Mesothelial cell of epicardium (in vitro differentiated cells): Measurements from ENCODE around the gene OR52B2. TPM values are rescaled to one million over a fixed set of nuclear protein-coding genes. Genes with fewer than 3 reads are reported as not detected.
A peak's percentile ranks its signal among the peaks of the same experiment; 100 is the strongest.
"Not testable (repeated sequence)": the region's sequence is repeated elsewhere in the genome, so short reads cannot be mapped to it uniquely, and the experiment has no call there.

Source experiments
- DNase-seq, 2 experiments: peaks; one replicate each; pipeline ENCODE4 v3.0.0; 2021; ENCODE audit warnings: low spot score in 2 of 2; ENCODE audit not compliant: unreplicated experiment in 2 of 2
- H3K27ac Mint-ChIP-seq: 2 replicates; pipeline ENCODE4 v1.8.0; 2021; ENCODE audit warnings: mixed read lengths
- H3K27me3 Mint-ChIP-seq: 2 replicates; pipeline ENCODE4 v1.8.0; 2021; ENCODE audit warnings: low read depth, mixed read lengths
- H3K36me3 Mint-ChIP-seq: 2 replicates; pipeline ENCODE4 v1.8.0; 2021; ENCODE audit warnings: mixed read lengths
- H3K4me1 Mint-ChIP-seq: 2 replicates; pipeline ENCODE4 v1.8.0; 2021; ENCODE audit warnings: mixed read lengths
- H3K4me3 Mint-ChIP-seq: 2 replicates; pipeline ENCODE4 v1.8.0; 2021; ENCODE audit warnings: mild to moderate bottlenecking, moderate library complexity, mixed read lengths
- H3K9me3 Mint-ChIP-seq: 2 replicates; pipeline ENCODE4 v1.8.0; 2021; ENCODE audit warnings: mixed read lengths
- total RNA-seq: library from RNA; stranded (reverse); gene quantifications from 3 replicates; pipeline ENCODE4 v1.2.1, GENCODE V29; 2021
- TF ChIP-seq, protein P1 (sequence below): fragments of 200-600 bp; sonication (generic); IDR thresholded peaks from one replicate; pipeline ENCODE4 v1.5.0; 2021; ENCODE audit warnings: antibody characterized with exemption; ENCODE audit not compliant: unreplicated experiment

The OR52B2 gene
- total RNA-seq, 1 donor from 2014 or later = not detected

GRCh38 chr11:6151117-6151516, 19.0 kb downstream of the OR52B2 start:
- no peak for DNase-seq
- Mint-ChIP-seq H3K4me1 (no peaks in the 10 kb centered on the region), H3K36me3 (peaks cover 2% of the 10 kb centered on the region), H3K9me3 (peaks cover 8% of the 10 kb centered on the region), H3K4me3 (no peak overlapping the region), H3K27ac (no peak overlapping the region), H3K27me3 (no peaks in the 10 kb centered on the region)
- TF ChIP-seq, protein P1, sequence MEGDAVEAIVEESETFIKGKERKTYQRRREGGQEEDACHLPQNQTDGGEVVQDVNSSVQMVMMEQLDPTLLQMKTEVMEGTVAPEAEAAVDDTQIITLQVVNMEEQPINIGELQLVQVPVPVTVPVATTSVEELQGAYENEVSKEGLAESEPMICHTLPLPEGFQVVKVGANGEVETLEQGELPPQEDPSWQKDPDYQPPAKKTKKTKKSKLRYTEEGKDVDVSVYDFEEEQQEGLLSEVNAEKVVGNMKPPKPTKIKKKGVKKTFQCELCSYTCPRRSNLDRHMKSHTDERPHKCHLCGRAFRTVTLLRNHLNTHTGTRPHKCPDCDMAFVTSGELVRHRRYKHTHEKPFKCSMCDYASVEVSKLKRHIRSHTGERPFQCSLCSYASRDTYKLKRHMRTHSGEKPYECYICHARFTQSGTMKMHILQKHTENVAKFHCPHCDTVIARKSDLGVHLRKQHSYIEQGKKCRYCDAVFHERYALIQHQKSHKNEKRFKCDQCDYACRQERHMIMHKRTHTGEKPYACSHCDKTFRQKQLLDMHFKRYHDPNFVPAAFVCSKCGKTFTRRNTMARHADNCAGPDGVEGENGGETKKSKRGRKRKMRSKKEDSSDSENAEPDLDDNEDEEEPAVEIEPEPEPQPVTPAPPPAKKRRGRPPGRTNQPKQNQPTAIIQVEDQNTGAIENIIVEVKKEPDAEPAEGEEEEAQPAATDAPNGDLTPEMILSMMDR = no peak

DNA sequence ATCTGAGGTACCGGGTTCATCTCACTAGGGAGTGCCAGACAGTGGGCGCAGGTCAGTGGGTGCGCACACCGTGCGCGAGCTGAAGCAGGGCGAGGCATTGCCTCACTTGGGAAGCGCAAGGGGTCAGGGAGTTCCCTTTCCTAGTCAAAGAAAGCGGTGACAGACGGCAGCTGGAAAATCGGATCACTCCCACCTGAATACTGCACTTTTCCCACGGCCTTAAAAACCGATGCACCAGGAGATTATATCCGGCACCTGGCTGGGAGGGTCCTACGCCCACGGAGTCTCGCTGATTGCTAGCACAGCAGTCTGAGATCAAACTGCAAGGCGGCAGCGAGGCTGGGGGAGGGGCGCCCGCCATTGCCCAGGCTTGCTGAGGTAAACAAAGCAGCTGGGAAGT, 26.4 kb downstream of the OR52B2 start:
- not testable (repeated sequence) for H3K27ac Mint-ChIP-seq, H3K4me1 Mint-ChIP-seq, H3K36me3 Mint-ChIP-seq, DNase-seq, H3K9me3 Mint-ChIP-seq, H3K27me3 Mint-ChIP-seq
- peak overlapping the region; percentile 47 for H3K4me3 Mint-ChIP-seq

- no peaks in the 10 kb centered on the region for H3K36me3 Mint-ChIP-seq
- no peaks in the 10 kb centered on the region for H3K27me3 Mint-ChIP-seq
- TF ChIP-seq, protein P1 = no peak
- H3K9me3 Mint-ChIP-seq = peaks cover 5% of the 10 kb centered on the region
- no peaks in the 10 kb centered on the region for H3K4me1 Mint-ChIP-seq
- no peak overlapping the region for H3K27ac Mint-ChIP-seq
- no peak overlapping the region for H3K4me3 Mint-ChIP-seq
- no peak for DNase-seq
Observed at GRCh38 chr11:6142936-6143335, 27.2 kb downstream of the OR52B2 start.

GRCh38 chr11:6135936-6136335, 34.2 kb downstream of the OR52B2 start:
- not testable (repeated sequence) for H3K36me3 Mint-ChIP-seq, DNase-seq, H3K27me3 Mint-ChIP-seq, H3K27ac Mint-ChIP-seq, H3K4me3 Mint-ChIP-seq, H3K9me3 Mint-ChIP-seq, H3K4me1 Mint-ChIP-seq

- DNase-seq = no peak
- no peaks in the 10 kb centered on the region for H3K4me1 Mint-ChIP-seq
- H3K27me3 Mint-ChIP-seq = no peaks in the 10 kb centered on the region
- H3K36me3 Mint-ChIP-seq = no peaks in the 10 kb centered on the region
- H3K4me3 Mint-ChIP-seq = no peak overlapping the region
- TF ChIP-seq, protein P1 = no peak
- no peaks in the 10 kb centered on the region for H3K9me3 Mint-ChIP-seq
- H3K27ac Mint-ChIP-seq = no peak overlapping the region
Observed at GRCh38 chr11:6132431-6132830, 37.7 kb downstream of the OR52B2 start.

DNA sequence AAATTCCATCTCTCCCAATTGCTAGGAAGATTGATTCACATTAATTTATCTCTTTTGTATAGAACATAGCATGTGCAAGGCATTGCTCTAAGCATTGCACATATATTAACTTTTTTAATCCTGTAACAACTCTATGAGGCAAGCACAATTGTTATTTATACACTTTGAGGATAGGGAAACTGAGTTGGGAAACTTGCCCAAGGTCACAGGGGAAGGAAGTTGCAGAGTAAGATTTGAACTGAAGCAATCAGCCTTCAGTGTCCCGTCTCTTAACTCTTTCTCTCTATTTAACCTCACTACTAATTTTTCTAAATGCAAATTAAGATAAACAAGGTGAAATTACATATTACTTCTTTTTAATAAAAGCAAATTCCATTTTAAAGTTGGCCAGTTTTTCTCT, 40.5 kb downstream of the OR52B2 start:
- no peaks in the 10 kb centered on the region for H3K9me3 Mint-ChIP-seq
- no peaks in the 10 kb centered on the region for H3K4me1 Mint-ChIP-seq
- DNase-seq = no peak
- no peaks in the 10 kb centered on the region for H3K27me3 Mint-ChIP-seq
- TF ChIP-seq, protein P1 = no peak
- no peaks in the 10 kb centered on the region for H3K36me3 Mint-ChIP-seq
- no peak overlapping the region for H3K4me3 Mint-ChIP-seq
- no peak overlapping the region for H3K27ac Mint-ChIP-seq

GRCh38 chr11:6129011-6129410, 41.1 kb downstream of the OR52B2 start:
- no peaks in the 10 kb centered on the region for H3K36me3 Mint-ChIP-seq
- no peak for DNase-seq
- H3K27me3 Mint-ChIP-seq = no peaks in the 10 kb centered on the region
- H3K4me1 Mint-ChIP-seq = no peaks in the 10 kb centered on the region
- no peaks in the 10 kb centered on the region for H3K9me3 Mint-ChIP-seq
- no peak overlapping the region for H3K27ac Mint-ChIP-seq
- TF ChIP-seq, protein P1 = no peak
- no peak overlapping the region for H3K4me3 Mint-ChIP-seq
